Measurements from ENCODE around the gene GGCT.
"Not testable (repeated sequence)": the region's sequence is repeated elsewhere in the genome, so short reads cannot be mapped to it uniquely, and the experiment has no call there.

Gene GGCT

GRCh38 chr7:30514776-30515175 is 10.1 kb upstream of the GGCT start:
- DNase-seq, result no peak

DNA sequence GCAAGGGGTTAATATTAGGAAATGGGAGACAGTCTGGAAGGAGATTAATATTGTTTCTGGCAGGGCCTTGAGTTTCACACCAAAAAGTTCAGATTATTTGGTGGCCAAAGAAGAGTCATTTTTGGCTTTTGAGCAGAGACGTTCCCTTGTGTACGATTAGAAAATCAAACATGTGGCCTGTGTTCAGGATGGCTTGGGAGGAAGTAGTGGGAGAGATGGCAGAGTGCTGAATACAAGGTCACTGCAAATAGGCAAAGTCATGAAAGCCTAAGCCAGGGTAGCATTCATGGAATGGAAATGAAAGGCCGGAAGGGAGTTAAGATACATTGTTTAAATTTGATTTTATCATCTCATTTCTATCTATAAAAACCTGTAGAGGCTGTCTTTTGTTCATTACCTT is 9.5 kb upstream of the GGCT start:
- DNase-seq, result no peak

- DNase-seq, result no peak
Measured at GRCh38 chr7:30513762-30514161, 9.1 kb upstream of the GGCT start.

- DNase-seq, result no peak
Measured at GRCh38 chr7:30511973-30512662, 7.5 kb upstream of the GGCT start.

- DNase-seq, result no peak
Measured at GRCh38 chr7:30511494-30511893, 6.9 kb upstream of the GGCT start.

- DNase-seq, result peak; percentile 51
Measured at GRCh38 chr7:30510124-30511075, 5.8 kb upstream of the GGCT start.

GRCh38 chr7:30509171-30509857 is 4.7 kb upstream of the GGCT start:
- not testable (repeated sequence) for DNase-seq

GRCh38 chr7:30507346-30507900 is 2.8 kb upstream of the GGCT start:
- not testable (repeated sequence) for DNase-seq

- DNase-seq, result no peak
Measured at GRCh38 chr7:30505174-30505697, 607 bp upstream of the GGCT start.

DNA sequence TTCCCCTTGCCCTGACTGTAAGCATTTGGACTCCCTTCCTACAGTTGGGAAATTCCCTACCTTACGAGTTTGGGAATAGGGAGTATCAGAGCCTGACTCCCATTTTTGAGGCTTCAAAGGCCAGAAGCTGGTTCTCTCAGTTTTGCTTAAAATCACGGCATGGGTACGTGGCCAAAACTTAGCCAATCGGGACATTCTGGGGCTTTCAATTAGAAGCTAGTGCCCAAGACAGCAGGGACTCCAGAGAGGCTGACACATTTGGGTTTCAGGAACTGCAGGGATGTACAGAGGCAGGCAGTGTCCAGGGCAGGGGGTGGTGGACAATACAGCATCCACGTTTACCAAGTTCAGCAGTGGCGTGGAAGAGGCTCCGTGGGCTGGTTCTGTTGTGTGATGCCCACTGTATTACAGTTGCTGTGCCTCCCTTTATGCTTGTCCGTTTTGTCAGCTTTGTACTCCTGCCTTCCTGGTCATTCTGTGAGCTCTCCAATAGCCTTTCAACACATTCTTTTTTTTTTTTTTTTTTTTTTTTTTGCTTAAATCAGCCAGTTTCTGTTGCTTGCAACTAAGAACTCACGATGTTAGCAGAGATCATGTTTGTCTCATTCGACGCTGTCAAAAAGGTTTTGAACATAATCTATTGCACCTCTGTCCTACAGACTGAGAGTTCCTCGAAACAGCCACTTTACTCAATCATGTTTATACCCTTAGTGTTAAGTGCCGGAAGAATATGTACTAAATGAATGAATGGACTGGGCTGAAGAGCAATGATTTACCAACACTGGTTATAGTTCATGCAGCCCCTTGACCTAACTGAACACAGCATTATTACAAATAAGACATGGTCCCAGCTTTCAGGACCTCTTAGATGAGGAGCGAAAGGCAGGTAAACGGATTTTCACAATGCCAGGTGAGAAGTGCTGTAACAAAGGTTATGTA is 1.1 kb downstream of the GGCT start:
- DNase-seq, result no peak

DNA sequence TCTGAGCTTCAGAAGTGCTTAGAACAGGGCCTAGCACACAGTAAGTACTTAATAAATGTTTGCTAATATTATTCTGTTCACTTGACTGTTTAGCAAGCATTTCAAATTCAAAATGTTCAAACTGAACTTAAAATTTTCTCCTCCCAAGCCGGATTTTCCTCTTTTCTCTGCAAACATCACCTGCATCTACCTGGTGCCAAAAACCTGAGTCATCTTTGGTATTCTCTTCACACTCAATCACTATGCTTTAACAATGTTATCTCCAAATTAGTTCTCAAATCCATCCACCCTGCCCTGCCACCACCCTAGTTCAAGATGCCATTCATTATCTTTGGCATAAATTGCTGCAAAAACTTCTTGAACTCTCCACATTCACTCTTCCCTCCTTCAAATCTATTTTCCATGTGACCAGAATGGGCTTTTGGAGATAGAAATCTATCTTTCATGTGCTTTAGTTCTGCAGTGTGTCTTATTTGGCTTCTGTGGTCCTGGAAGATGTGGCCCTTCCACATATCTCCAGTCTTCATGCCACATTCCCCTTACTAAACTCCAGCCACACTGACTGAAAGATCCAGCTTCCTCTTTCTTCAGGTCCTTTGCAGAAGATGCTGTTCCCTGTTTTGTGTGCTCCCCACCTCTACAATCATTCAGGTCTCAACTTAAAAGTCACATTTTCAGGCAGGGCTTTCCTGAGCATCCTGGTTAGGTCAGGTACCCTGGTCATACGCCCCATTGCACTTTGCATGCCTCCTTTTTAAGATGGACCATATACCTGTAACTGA is 2.0 kb downstream of the GGCT start:
- no peak for DNase-seq

DNA sequence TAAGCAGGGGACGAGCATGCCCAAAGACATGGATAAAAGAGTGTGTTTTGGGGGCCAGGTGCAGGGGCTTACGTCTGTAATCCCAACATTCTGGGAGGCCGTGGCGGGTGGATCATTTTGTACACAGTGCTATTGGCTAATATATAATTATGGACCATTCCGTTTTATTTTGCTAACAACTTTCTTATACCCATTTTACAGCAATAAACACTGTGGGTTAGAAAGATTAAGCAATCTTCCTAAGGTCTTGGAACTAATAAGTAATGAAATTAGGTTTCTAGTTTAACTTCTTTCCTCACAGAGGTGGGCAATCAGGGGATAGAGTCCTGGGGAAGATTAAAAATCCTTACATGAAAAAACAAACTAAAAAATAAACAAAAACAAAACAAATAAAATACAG is 3.4 kb downstream of the GGCT start:
- DNase-seq, result no peak

GRCh38 chr7:30493228-30493627 is 11.4 kb downstream of the GGCT start:
- no peak for DNase-seq

GRCh38 chr7:30491417-30491816 is 13.2 kb downstream of the GGCT start:
- no peak for DNase-seq

DNA sequence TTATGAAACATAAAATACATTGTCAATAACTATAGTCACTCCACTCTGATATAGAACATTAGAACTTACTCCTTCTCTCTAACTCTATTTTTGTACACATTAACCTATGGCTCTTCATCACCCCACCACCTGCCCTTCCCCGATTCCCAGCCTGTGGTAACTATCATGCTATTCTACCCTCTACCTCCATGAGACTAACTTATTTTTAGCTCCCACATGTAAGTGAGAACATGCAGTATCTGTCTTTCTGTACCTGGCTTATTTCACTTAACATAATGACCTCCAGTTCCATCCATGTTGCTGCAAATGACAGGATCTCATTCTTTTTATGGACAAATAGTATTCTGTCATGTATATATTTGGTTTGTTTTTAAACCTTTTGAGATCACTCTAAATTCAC is 17.3 kb downstream of the GGCT start:
- DNase-seq, result no peak

GRCh38 chr7:30485667-30486066 is 19.0 kb downstream of the GGCT start:
- DNase-seq, result no peak

- DNase-seq, result not testable (repeated sequence)
Measured at GRCh38 chr7:30481416-30481815, 23.2 kb downstream of the GGCT start.

GRCh38 chr7:30479202-30480120 is 25.2 kb downstream of the GGCT start:
- peak; percentile 71 for DNase-seq

- DNase-seq, result peak; percentile 80
Measured at GRCh38 chr7:30478349-30479201, 26.1 kb downstream of the GGCT start, which contains the start of gene NOD1. NOD1 (minus strand) TSS chr7:30478784; CDS start chr7:30456921, 21,863 bp downstream.

Measured in activated CD4-positive, alpha-beta T cell treated with anti-CD3 and anti-CD28 coated beads, Interleukin-10, Interleukin-2, amounts not matched to agents 100 ng/mL and 50 ng/mL, durations not matched to agents 16 hours and 8 hours (primary cell).